Measurements from ENCODE around the gene DHTKD1. TPM values are rescaled to one million over a fixed set of nuclear protein-coding genes. Genes with fewer than 3 reads are reported as not detected.
A peak's percentile ranks its signal among the peaks of the same experiment; 100 is the strongest.
"Not testable (repeated sequence)": the region's sequence is repeated elsewhere in the genome, so short reads cannot be mapped to it uniquely, and the experiment has no call there.

DHTKD1 gene
- total and polyA plus RNA-seq, 4 experiments from 2014 or later: 7.3 to 16.5 (median 12.3) TPM

DNA sequence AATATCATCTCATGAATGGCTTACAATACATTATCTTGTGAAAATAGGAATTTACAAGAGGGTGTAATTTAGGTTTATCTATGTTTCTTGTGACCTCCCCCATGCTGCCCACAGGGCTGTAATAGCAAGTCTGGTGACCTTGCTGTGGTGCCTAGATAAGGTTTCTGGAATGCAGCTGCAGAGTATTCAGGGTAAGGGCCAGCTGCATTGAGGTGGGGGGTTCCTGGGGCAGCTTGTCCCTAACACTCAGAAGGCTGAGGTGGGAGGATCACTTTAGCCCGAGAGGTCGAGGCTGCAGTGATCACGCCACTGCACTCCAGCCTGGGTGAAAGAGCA, 5.3 kb upstream of the DHTKD1 start:
- Mint-ChIP-seq H3K27me3 (peaks cover 0 to 2% of the 10 kb centered on the region in 2 donors), H3K4me1 (peaks cover 2 to 8% (median 3%) of the 10 kb centered on the region in 4 donors), H3K9me3 (no peaks in the 10 kb centered on the region), H3K36me3 (no peaks in the 10 kb centered on the region), H3K27ac (no peak overlapping the region), H3K4me3 (no peak overlapping the region)
- POLR2A ChIA-PET (ENCODE audit: partially characterized antibody): no interaction called here
- H3K4me1 ChIP-seq (ENCODE audit: insufficient read depth, low read length): peaks cover 6% of the 10 kb centered on the region
- DNase-seq: no peak
- H3K27ac ChIP-seq (ENCODE audit: low read depth, low read length): no peak overlapping the region
- no peaks in the 10 kb centered on the region for H3K9me3 ChIP-seq (ENCODE audit: control insufficient read depth in 1 of 2, low read length in 2 of 2)
- CTCF ChIA-PET (ENCODE audit: partially characterized antibody): interaction anchor here (0.7 kb wide), 1 partner anchor 339 kb away, joined by 3 read pairs; no protein-coding TSS in a partner anchor
- H3K27me3 ChIP-seq (ENCODE audit: insufficient read depth, low read length): no peaks in the 10 kb centered on the region
- intact Hi-C loops (cut with micrococcal nuclease): no loop called here
- no peak overlapping the region for H3K4me3 ChIP-seq (ENCODE audit: low read length in 2 of 2)
- H3K36me3 ChIP-seq (ENCODE audit: insufficient read depth, low read length): no peaks in the 10 kb centered on the region

DNA sequence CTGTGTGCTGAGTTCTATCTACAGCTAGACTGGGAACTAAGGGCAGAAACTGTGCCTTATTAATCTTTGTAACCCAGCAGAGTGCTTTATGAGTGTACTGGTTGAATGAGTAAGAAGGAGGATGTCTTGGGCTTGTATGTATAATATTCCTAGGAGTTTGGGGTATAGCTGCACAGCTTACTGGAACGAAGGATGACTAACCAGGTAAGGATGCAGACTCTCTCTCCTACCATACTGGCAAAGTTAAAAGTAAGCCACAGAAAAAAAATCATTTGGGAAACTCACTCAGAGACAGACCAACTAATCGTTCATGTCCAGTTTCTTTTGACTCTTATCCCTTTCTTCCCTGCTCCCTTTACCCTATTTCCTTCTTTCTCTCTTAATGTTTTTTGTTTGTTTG, 1.4 kb upstream of the DHTKD1 start:
- H3K36me3 ChIP-seq (ENCODE audit: insufficient read depth, low read length): no peaks in the 10 kb centered on the region
- POLR2A ChIA-PET (ENCODE audit: partially characterized antibody): interaction anchor here (1.4 to 4.8 kb wide), 2 partner anchors 24 to 128 kb away, joined by 3 to 50 read pairs; partner anchors contain the start of genes CDC123, NUDT5 and UPF2
- intact Hi-C loops (cut with micrococcal nuclease): loop anchor here (5.0 kb wide), 2 partner anchors 45 to 280 kb away; partner anchors contain the start of gene CAMK1D
- Mint-ChIP-seq H3K4me1 (peaks cover 11 to 24% (median 18%) of the 10 kb centered on the region in 4 donors), H3K4me3 (peak overlapping the region in 2 of 8 donors; percentile 40 to 43), H3K36me3 (no peaks in the 10 kb centered on the region), H3K9me3 (no peaks in the 10 kb centered on the region), H3K27ac (peak overlapping the region; percentile 24 to 84 (median 59)), H3K27me3 (peaks cover 0 to 2% of the 10 kb centered on the region in 2 donors)
- H3K27ac ChIP-seq (ENCODE audit: low read depth, low read length): no peak overlapping the region
- H3K27me3 ChIP-seq (ENCODE audit: insufficient read depth, low read length): no peaks in the 10 kb centered on the region
- H3K4me3 ChIP-seq (ENCODE audit: low read length in 2 of 2): no peak overlapping the region
- H3K4me1 ChIP-seq (ENCODE audit: insufficient read depth, low read length): peaks cover 16% of the 10 kb centered on the region
- H3K9me3 ChIP-seq (ENCODE audit: control insufficient read depth in 1 of 2, low read length in 2 of 2): no peaks in the 10 kb centered on the region
- DNase-seq: no peak
- CTCF ChIA-PET (ENCODE audit: partially characterized antibody): interaction anchor here (0.7 to 1.2 kb wide), 2 partner anchors 17 to 56 kb away, joined by 3 read pairs; no protein-coding TSS in a partner anchor

DNA sequence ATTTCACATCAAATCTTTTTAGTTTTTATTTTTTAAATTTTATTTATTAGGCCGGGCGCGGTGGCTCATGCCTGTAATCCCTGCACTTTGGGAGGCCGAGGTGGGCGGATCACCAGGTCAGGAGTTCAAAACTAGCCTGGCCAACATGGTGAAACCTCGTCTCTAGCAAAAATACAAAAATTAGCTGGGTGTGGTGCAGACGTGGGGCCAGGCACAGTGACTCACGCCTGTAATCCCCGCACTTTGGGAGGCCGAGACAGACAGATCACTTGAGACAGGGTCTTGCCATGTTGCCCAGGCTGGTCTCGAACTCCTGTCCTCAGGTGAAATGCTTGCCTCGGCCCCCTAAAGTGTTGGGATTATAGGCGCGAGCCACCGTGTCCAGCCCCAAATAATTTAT, 2.7 kb downstream of the DHTKD1 start:
- H3K4me1 ChIP-seq (ENCODE audit: insufficient read depth, low read length): peaks cover 16% of the 10 kb centered on the region
- H3K27ac ChIP-seq (ENCODE audit: low read depth, low read length); H3K4me3 ChIP-seq (ENCODE audit: low read length in 2 of 2); H3K27me3 Mint-ChIP-seq; H3K36me3 Mint-ChIP-seq; H3K9me3 ChIP-seq (ENCODE audit: control insufficient read depth in 1 of 2, low read length in 2 of 2); intact Hi-C loops (cut with micrococcal nuclease); H3K27me3 ChIP-seq (ENCODE audit: insufficient read depth, low read length); H3K36me3 ChIP-seq (ENCODE audit: insufficient read depth, low read length); CTCF ChIA-PET (ENCODE audit: partially characterized antibody); DNase-seq; H3K9me3 Mint-ChIP-seq: not testable (repeated sequence)
- Mint-ChIP-seq H3K27ac (peak overlapping the region in 1 of 7 donors; percentile 50), H3K4me1 (peaks cover 11 to 20% (median 18%) of the 10 kb centered on the region in 4 donors), H3K4me3 (peak overlapping the region in 1 of 8 donors; percentile 89)
- POLR2A ChIA-PET (ENCODE audit: partially characterized antibody): interaction anchor here (4.8 kb wide), 1 partner anchor 28 kb away, joined by 50 read pairs; the partner anchor contains the start of gene UPF2

DNA sequence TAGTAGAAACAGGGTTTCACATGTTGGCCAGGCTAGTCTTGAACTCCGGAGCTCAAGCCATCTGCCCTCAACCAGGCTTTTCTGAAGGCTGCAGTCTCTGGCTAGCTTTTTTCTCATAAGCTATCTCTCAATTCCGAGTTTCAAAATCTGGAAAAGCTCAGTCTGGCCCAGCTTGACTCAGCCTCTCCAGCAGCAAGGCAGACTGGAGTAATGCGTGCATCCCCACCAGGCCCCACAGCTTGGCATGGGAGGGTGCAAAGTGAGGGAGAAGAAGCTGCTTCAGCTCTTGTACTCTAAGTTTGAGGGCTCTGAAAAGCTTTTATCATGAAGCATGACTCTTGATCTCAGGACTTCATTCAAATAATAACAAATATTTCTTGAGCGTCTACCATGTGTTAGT, 4.8 kb downstream of the DHTKD1 start:
- intact Hi-C loops (cut with micrococcal nuclease): no loop called here
- Histone ChIP-seq H3K27me3 (ENCODE audit: insufficient read depth, low read length) (no peaks in the 10 kb centered on the region), H3K36me3 (ENCODE audit: insufficient read depth, low read length) (no peaks in the 10 kb centered on the region), H3K4me1 (ENCODE audit: insufficient read depth, low read length) (peaks cover 9% of the 10 kb centered on the region), H3K27ac (ENCODE audit: low read depth, low read length) (no peak overlapping the region), H3K9me3 (ENCODE audit: control insufficient read depth in 1 of 2, low read length in 2 of 2) (no peaks in the 10 kb centered on the region), H3K4me3 (ENCODE audit: low read length in 2 of 2) (no peak overlapping the region)
- peaks cover 3 to 5% of the 10 kb centered on the region in 2 donors for H3K36me3 Mint-ChIP-seq
- H3K27me3 Mint-ChIP-seq: no peaks in the 10 kb centered on the region
- peaks cover 9 to 20% (median 15%) of the 10 kb centered on the region in 4 donors for H3K4me1 Mint-ChIP-seq
- H3K27ac Mint-ChIP-seq: no peak overlapping the region
- no peaks in the 10 kb centered on the region for H3K9me3 Mint-ChIP-seq
- ChIA-PET POLR2A (ENCODE audit: partially characterized antibody) (interaction anchor here (1.3 kb wide), 1 partner anchor 32 kb away, joined by 4 read pairs; the partner anchor contains the start of gene UPF2), CTCF (ENCODE audit: partially characterized antibody) (no interaction called here)
- no peak for DNase-seq
- H3K4me3 Mint-ChIP-seq: no peak overlapping the region

DNA sequence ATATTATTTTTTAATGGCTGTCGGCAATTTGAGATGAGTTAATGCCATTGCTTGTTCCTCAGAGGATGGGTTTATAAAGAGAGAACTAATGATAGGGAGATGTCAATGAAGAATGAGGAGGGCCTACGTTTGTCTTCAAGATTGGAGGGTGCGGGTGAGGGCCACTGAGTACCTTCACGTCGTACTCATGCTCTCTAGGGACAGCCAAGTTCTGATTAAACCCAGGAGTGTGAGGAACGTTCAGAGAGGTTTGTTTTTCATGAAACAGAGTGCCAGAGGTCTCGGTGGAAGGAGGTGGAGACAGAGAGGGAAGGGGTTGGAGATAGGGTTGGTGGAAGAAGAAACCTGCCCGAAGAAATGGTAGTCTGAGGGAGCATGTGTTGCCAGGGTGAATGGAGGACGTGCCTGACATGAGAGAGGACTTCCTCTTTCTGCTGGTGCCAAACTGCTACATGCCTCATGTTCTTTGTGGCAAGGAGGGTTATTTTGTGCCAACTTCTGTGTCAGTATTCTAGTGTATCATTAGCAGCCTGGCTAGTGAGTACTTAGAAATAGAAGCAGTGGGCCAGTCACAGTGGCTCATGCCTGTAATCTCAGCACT, 8.9 kb downstream of the DHTKD1 start:
- Mint-ChIP-seq H3K4me1 (peaks cover 0 to 7% (median 2%) of the 10 kb centered on the region in 4 donors), H3K36me3 (peaks cover 6 to 9% of the 10 kb centered on the region in 2 donors), H3K27ac (peak overlapping the region in 1 of 7 donors; percentile 6), H3K9me3 (no peaks in the 10 kb centered on the region), H3K4me3 (no peak overlapping the region), H3K27me3 (no peaks in the 10 kb centered on the region)
- Histone ChIP-seq H3K27me3 (ENCODE audit: insufficient read depth, low read length) (no peaks in the 10 kb centered on the region), H3K4me3 (ENCODE audit: low read length in 2 of 2) (no peak overlapping the region), H3K9me3 (ENCODE audit: control insufficient read depth in 1 of 2, low read length in 2 of 2) (no peaks in the 10 kb centered on the region), H3K27ac (ENCODE audit: low read depth, low read length) (no peak overlapping the region), H3K36me3 (ENCODE audit: insufficient read depth, low read length) (no peaks in the 10 kb centered on the region), H3K4me1 (ENCODE audit: insufficient read depth, low read length) (no peaks in the 10 kb centered on the region)
- intact Hi-C loops (cut with micrococcal nuclease): no loop called here
- ChIA-PET CTCF (ENCODE audit: partially characterized antibody) (no interaction called here), POLR2A (ENCODE audit: partially characterized antibody) (no interaction called here)
- no peak for DNase-seq

DNA sequence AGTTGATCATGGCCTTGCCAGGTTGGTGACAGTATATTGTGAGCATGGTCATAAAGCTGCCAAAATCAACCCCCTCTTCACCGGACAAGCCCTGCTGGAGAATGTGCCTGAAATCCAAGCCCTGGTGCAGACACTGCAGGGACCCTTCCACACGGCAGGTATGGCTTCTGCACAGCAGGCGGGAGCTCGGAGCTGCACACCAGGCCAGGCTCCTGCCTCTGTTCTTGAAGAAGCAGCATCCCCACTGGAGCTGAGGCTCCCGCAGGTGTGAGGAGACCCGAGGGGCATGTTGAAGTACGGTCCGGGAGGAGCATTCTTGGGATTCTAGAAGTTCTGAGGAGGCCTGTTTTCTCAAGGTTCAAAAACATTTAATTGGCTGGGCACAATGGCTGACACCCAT, 12.7 kb downstream of the DHTKD1 start:
- intact Hi-C loops (cut with micrococcal nuclease): no loop called here
- DNase-seq: no peak
- H3K36me3 Mint-ChIP-seq: peaks cover 19% of the 10 kb centered on the region in 2 donors
- POLR2A ChIA-PET (ENCODE audit: partially characterized antibody): no interaction called here
- no peak overlapping the region for H3K4me3 Mint-ChIP-seq
- H3K4me1 Mint-ChIP-seq: peaks cover 0 to 7% (median 2%) of the 10 kb centered on the region in 4 donors
- Histone ChIP-seq H3K9me3 (ENCODE audit: control insufficient read depth in 1 of 2, low read length in 2 of 2) (no peaks in the 10 kb centered on the region), H3K4me3 (ENCODE audit: low read length in 2 of 2) (no peak overlapping the region), H3K27ac (ENCODE audit: low read depth, low read length) (no peak overlapping the region), H3K27me3 (ENCODE audit: insufficient read depth, low read length) (no peaks in the 10 kb centered on the region), H3K4me1 (ENCODE audit: insufficient read depth, low read length) (no peaks in the 10 kb centered on the region), H3K36me3 (ENCODE audit: insufficient read depth, low read length) (no peaks in the 10 kb centered on the region)
- no peaks in the 10 kb centered on the region for H3K9me3 Mint-ChIP-seq
- H3K27me3 Mint-ChIP-seq: no peaks in the 10 kb centered on the region
- H3K27ac Mint-ChIP-seq: peak overlapping the region in 2 of 7 donors; percentile 27 to 42
- CTCF ChIA-PET (ENCODE audit: partially characterized antibody): no interaction called here

DNA sequence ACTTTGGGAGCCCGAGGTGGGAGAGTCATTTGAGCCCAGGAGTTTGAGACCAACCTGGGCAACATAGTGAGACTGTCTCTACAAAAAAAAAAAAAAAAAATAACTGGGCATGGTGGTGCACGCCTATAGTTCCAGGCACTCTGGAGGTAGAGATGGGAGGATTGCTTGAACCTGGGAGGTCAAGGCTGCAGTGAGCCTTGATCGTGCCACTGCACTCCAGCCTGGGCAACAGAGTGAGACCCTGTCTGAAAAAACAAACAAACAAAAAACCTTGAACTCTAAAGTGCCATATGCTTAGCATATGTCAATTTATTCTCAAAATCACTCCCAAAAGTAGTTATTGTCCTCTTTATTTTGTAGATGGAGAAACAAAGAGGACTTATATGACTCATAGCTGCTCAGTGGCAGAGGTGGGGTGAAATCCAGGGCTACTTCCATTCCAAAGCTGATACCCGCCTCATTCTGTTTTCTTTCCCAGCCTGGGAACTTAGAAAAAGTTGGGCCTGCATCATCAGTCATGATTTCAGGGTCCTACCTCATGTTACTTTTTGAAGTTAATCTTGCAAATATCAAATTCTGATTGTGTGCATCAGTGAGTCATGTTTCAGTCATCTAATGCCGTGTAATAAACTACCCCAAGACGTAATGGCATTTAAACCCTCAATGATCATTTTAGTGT, 13.3 kb downstream of the DHTKD1 start:
- Histone ChIP-seq H3K36me3 (ENCODE audit: insufficient read depth, low read length) (peaks cover 4% of the 10 kb centered on the region), H3K27me3 (ENCODE audit: insufficient read depth, low read length) (no peaks in the 10 kb centered on the region), H3K27ac (ENCODE audit: low read depth, low read length) (no peak overlapping the region), H3K9me3 (ENCODE audit: control insufficient read depth in 1 of 2, low read length in 2 of 2) (no peaks in the 10 kb centered on the region), H3K4me3 (ENCODE audit: low read length in 2 of 2) (no peak overlapping the region), H3K4me1 (ENCODE audit: insufficient read depth, low read length) (no peaks in the 10 kb centered on the region)
- Mint-ChIP-seq H3K4me1 (peaks cover 0 to 7% (median 2%) of the 10 kb centered on the region in 4 donors), H3K27me3 (no peaks in the 10 kb centered on the region), H3K9me3 (no peaks in the 10 kb centered on the region), H3K4me3 (no peak overlapping the region), H3K36me3 (peaks cover 22 to 24% of the 10 kb centered on the region in 2 donors), H3K27ac (no peak overlapping the region)
- CTCF ChIA-PET (ENCODE audit: partially characterized antibody): no interaction called here
- POLR2A ChIA-PET (ENCODE audit: partially characterized antibody): no interaction called here
- no peak for DNase-seq
- intact Hi-C loops (cut with micrococcal nuclease): no loop called here
